Measurements from ENCODE around the gene CCDC136.

GRCh38 chr7:128829391-128830166, 37.8 kb downstream of the CCDC136 start:
- no peak for TF ChIP-seq CTCF (IDR thresholded peaks at IDR 0.05; ENCODE audit: insufficient read depth, low read length)
- no peak for TF ChIP-seq GABPA (IDR thresholded peaks at IDR 0.05; ENCODE audit: low read depth)
- TF ChIP-seq REST (IDR thresholded peaks at IDR 0.05; ENCODE audit: insufficient replicate concordance, low read depth), result no peak
- no peak for TF ChIP-seq POLR2AphosphoS5 (IDR thresholded peaks at IDR 0.05; ENCODE audit: low read depth)
- TF ChIP-seq SPI1 (IDR thresholded peaks at IDR 0.05; ENCODE audit: borderline replicate concordance, low read depth), result peak; percentile 16; the same call in 1 of the 2 replicates

Measured in HL-60 (cell line).